HG02642 (cell line): ENCODE measurements around the gene CGNL1.

ENCODE experiments used
- ATAC-seq: cut with Tn5 transposase; IDR thresholded peaks from one replicate; pipeline ENCODE4 v1.9.1; 2021; ENCODE audit warnings: mild to moderate bottlenecking; ENCODE audit not compliant: unreplicated experiment, poor library complexity

CGNL1 gene

GRCh38 chr15:57507111-57507510 is 130.8 kb downstream of the CGNL1 start:
- ATAC-seq: no peak

- ATAC-seq: no peak
Measured at GRCh38 chr15:57509126-57509525, 132.8 kb downstream of the CGNL1 start.

- ATAC-seq: no peak
Measured at GRCh38 chr15:57509965-57510364, 133.7 kb downstream of the CGNL1 start.

DNA sequence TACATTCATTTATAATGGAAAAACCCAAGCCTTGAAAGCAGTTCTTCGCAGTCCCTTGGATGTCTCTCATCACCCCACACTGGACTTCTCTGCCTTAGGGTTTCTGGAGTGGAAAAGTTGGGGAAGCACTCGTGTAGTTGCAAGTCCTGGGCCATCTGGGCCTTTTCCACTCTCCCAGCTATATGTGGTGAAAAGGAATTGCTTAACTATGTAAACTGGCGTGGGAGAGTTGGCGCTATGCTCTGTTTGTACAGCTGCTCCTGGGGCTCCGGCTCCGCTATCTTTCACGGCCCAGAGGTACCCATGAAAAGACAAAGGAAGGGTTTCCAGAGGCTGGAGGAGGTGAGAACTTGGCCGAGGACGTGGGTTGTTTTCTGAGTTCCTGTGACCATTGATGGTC is 134.3 kb downstream of the CGNL1 start:
- no peak for ATAC-seq

- no peak for ATAC-seq
Measured at GRCh38 chr15:57516327-57517029, 140.2 kb downstream of the CGNL1 start.

DNA sequence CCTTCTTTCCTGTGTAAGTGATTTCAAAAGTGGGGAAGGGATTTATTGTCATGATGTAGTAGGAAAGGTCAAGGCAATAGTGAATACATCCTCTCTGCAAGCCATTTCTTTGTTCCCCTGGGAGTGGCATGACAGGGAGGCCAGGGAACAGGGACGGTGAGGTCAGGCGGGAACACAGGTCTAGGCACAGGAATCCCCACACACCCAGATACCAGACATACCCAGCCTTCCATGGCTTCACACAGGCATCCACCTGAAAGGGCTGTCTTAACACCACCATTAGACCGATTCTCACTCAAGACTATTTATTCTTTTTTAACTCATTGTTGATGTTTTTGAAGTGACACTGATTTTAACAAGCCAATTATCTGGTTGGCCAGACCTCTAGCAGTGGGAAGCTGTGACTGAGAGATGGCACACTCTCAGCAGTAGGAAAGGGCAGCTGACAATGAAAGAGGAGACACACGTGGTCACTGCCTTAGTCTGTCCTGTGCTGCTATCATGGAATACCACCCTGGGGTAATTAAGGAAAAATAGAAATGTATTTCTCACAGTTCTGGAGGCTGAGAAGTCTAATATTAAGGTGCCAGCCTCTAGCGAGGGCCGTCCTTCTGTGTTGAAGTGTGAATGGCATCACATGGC is 140.8 kb downstream of the CGNL1 start:
- no peak for ATAC-seq

DNA sequence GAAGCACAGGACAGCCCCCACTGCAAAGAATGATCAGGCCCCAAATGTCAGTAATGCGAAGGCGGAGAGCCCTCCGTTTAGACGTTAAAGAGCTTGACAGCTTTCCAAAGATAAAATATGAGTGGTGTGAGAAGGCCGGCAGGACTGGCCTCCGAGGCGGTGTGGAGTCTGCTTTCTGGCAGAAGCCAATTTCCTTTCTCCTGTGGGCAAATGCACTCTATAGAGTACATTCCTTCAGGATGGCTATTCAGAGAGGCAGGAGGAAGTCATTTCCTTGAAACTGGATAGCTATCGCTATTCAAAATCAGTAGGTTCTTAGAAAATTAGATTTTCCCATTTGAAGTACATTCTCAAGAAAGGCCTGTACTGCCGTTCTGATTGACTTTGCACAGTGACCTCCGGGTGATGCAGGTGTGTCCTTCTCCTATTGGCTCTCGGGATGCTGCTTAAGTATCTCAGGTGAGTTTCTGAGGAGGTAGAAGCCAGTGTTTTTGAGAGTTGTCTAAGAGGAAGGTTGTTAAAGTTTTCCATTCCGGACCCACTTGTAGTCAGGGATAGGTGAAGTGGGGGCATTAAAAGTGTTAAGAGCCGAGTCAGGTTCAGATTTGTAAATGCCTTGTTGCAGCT is 142.6 kb downstream of the CGNL1 start:
- ATAC-seq: no peak

- ATAC-seq: no peak
Measured at GRCh38 chr15:57519806-57520205, 143.5 kb downstream of the CGNL1 start.

- ATAC-seq: no peak
Measured at GRCh38 chr15:57521503-57521902, 145.2 kb downstream of the CGNL1 start.

DNA sequence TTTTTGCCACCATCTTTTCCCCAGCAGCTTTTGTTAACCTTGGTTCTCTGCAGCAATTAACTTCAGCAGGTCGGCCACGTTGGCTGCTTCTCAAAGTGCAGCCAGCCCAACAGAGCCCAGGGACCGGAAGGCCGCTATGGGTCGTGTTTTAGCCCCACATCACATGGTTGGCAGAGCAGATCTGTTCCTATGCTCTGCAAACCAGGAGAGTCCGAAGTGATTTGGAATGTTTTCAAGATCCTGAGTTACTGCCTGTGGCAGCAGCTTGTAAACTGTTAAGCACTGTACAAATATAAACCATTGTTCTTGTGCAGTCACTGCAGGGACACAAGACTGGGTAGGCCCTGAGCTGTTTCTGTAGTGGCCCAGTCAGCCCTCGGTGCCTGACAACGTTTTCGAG is 145.8 kb downstream of the CGNL1 start:
- no peak for ATAC-seq

DNA sequence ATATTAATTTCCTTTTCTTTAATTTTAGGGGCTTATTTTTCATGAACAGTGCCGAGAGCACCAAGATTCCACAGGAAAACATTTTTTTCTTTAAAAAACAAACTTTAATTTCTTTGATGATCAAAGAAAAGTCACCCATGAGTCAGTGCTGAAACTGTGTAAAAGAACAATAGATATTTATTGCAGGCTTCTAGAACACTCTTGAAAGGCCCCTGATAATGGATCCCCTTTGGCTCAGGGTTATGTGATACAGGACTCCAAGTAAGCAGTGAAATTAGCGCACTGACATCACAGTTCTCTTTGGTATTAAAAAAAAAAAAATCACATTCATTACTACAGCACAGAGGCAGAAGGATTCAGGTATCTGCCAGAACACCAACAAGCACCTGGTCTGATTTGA is 149.3 kb downstream of the CGNL1 start:
- ATAC-seq: no peak

- no peak for ATAC-seq
Measured at GRCh38 chr15:57526076-57526475, 149.8 kb downstream of the CGNL1 start.

- ATAC-seq: no peak
Measured at GRCh38 chr15:57526615-57527014, 150.3 kb downstream of the CGNL1 start.

DNA sequence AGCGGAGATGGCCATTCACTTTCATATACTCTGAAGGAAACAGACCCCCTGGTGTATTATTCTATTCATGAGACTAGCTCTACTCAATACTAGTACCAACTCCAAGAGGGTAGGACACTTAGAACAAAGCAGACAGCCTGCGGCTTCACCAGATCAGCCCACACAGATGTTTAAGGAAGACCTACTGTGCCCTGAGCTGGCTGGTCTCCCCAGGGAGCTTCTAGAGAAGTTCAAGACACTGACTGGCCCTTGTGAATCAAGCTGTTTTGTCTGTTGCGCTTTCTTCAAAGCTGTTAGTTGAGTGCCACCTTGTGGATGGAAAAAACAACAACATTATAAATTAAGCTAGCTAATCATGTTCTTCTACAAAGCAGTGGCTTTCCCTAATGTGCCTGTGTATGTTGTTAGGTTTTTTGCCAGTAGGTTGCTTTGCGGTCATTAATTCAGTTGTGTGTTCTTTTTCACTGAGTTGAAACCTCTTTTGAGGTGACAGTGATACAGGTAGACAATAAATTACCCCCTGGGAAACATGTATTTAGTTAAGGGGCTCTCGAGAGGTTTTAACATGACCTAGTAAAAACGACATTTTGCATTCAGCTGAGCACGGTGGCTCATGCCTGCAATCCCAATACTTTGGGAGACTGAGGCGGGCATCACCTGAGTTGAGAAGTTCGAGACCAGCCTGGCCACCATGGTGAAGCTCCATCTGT is 151.2 kb downstream of the CGNL1 start:
- ATAC-seq: peak; percentile 76

GRCh38 chr15:57528940-57529565 is 152.7 kb downstream of the CGNL1 start:
- no peak for ATAC-seq

DNA sequence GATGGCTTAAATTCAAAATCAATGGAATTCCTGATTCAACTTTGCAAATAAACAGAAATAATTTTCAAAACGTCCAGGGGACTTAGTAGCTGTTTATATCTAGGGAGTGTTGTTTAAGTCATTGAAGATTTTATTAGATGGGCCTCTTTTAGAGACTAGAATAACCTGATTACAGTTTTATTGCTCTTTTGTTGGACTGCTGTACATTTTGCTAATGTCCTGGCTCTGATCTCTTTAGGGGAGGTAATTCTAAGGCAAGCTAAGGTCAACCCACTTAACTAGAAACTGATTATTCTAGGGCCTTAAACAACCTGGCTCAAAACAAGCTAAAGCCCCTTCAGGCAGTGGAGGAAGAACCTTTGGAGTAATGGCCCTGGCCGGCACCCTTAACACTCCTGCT is 153.4 kb downstream of the CGNL1 start:
- ATAC-seq: no peak

DNA sequence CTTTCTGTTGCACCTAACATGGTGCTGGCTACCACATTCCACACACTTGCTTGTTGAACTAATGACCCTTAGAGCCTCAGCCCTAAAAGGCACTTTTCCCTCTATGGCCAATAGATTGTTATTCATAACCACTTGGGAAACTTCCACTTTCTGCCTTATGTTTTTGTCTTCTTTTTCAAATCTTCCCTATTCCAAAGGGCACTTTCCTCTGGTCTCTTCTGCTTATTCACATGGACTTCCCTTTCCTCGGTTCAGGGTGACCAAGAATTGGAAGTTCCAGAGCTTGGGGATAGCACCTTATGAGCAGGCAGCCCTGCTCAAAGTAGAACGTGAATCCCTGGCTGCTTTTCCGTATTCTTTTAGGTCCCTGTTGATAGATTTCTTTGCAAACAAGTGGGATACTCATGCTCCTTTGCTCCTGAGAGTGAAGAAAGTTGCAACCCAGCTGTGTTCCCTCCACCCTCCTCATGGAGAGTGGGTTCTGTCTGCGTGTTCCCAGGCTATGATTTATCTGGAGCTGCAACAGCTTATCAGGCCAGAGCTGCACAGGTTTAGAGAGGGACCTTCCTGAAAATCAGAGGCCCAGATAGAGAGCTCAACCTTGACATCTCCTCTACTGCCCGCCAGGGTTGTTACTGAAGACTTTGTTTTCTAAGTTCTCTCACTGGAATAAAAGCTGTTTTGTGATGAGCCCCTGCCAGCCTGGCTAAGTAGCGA is 156.6 kb downstream of the CGNL1 start:
- ATAC-seq: no peak

GRCh38 chr15:57533448-57533799 is 157.1 kb downstream of the CGNL1 start:
- no peak for ATAC-seq

DNA sequence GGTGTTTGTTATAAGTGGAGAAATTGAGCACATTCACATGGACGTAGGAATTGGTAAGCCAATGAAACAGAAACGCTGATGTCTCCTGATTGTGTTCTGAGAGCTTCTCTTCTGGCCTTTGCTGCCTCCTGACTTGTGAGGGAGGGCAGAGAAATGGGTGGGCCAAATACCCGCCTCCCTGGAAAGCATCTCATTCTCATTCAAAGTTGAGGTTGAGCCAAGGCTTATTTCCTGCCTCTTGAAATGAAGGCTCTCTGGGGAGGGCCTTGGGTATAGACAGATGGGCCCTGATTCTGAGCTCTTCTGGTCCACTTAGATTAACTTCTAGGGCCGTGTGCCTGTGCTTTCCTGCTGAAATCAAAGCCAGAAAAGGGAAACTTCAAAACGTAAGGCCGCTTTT is 158.0 kb downstream of the CGNL1 start:
- ATAC-seq: no peak

- ATAC-seq: no peak
Measured at GRCh38 chr15:57537072-57537471, 160.8 kb downstream of the CGNL1 start.
